GM12874 (cell line): Measurements from ENCODE around the gene DDA1.

Experiments
- CTCF ChIP-seq: IDR thresholded peaks from 2 replicates; pipeline ENCODE4 v1.5.1; 2011; ENCODE audit warnings: low read depth, mild to moderate bottlenecking, control low read depth, low read length, moderate library complexity; ENCODE audit not compliant: insufficient read depth

DDA1 gene

GRCh38 chr19:17330262-17331044 is 21.1 kb downstream of the DDA1 start:
- no peak for TF ChIP-seq CTCF

DNA sequence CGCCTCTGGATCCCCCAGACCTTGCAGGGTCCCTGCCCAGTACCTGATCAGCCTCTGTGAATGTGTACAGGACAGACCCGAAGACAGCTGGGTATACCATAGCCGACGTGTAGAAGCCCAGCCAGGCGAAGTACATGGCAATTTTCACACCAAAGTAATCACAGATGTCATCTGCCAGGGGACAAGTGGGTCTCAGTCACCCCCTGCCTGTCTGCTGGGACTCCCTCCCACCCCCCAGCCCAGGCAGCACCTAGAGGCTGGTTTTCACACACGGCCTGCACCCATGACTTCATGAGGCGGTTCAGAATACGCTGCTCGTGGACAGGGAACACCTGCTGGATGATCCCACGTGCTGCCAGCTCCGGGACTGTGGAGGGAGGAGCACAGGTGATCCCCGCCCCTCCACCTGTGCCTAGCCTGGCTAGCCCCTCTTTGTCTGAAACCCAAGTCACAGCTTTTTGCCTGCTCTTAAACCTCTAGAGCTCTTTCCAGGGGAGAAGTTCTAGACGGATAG is 21.7 kb downstream of the DDA1 start:
- no peak for TF ChIP-seq CTCF

GRCh38 chr19:17332360-17332676 is 23.0 kb downstream of the DDA1 start:
- no peak for TF ChIP-seq CTCF

GRCh38 chr19:17332677-17333581 is 23.6 kb downstream of the DDA1 start:
- no peak for TF ChIP-seq CTCF

DNA sequence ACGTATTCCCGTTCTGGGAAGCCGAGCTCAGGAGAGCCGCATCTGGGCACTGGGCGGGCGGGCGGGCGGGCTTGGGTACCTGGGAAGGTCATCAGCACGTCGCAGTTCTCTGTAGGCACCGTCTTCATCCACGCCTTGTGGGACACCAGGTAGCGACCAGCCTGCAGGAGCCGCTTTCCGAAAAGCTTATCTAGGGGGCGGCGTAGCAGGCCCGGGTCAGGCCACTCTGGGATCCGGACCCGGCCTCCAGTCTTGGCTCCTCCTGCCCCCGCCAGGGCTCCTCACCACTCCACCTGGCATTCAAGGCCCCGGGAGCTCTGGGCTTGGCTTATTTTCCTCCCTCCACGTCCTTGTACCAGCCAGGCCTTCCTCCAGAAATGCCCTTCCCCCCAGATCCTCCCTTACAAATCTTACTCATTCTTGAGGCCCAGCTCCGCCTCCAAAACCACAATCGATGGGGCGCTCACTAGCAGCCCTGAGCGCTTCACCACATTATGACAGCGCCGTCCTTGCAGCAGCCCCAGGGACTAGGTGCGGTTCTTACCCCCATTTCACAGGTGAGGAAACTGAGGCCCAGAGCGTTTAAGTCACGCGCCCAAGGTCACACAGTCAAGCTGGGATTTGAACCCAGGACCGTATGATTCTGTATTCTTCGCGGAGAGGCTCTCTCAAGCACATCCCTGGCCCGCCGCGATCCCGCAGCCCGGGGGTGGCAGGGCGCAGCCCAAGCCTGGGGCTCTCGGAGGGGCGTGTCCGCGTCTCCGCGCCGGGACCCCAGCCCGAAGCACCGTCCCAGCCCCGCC is 24.4 kb downstream of the DDA1 start:
- no peak for TF ChIP-seq CTCF

DNA sequence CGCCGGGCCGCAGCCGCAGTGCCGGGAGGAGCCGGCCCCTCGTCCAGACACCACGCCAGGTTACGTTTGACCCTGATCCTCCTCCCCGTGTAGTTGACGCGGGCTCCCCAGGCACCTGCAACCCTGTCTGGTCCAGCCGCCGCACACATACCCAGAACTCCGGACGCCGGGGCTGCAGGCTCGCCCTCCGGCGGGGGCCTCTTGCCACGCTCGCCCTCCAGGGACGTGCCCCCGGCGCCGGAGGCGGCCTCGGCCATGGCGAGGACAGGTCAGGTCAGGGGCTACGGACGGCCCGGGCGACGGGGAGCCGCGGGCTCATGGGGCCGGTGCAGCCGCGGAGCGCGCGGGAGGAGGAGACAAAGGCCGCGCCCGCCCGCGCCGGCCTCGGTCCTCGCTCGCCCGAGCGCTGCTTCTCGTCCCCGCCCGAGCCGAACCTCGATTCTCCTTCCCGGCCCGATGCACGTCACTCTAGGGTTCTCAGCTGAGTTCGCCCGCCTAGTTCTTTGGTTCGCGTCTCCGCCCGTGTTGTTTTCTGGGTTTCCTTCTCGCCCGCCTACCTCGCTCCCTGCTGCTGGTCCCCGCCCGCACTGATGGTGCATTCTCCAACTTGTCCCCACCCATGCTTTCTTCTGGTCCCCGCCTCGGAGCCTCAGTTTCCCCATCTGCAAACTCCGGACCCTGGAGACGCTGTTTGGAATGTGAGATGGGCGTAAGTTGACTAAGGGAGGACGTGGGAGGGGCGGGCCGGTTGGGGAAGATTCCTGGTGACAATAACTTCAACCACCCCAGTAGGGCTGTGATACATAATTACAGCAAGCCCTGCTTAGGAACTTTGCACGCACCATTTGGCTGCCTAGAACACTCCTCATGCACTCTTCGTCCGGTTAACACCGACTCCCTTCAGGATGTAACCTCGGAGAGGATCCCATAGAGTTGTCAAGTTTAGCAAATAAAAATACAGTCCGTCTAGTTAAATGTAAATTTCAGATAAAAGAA is 25.3 kb downstream of the DDA1 start, which contains the start of gene ANO8:
ANO8 (minus strand) TSS at position 442 of the 996 bp plus-strand sequence; CDS start at position 257, 185 bp downstream.
- TF ChIP-seq CTCF: no peak
